RWPE2 (cell line): ENCODE results near the gene EIF5A.

Source experiments
- ATAC-seq: fragments of 200-7000 bp; cut with Tn5 transposase; 3 replicates; pipeline ENCODE4 v1.9.1; 2021; ENCODE audit warnings: low read depth
- DNase-seq: peaks from one replicate; pipeline ENCODE4 v3.0.0-alpha.2; 2020; ENCODE audit warnings: low spot score
- H3K27ac ChIP-seq: fragments of 450-650 bp; 2 replicates; pipeline ENCODE4 v1.5.1; 2017; ENCODE audit warnings: mild to moderate bottlenecking; ENCODE audit not compliant: poor library complexity, severe bottlenecking
- H3K27me3 ChIP-seq: fragments of 250-450 bp; sonication (Bioruptor Pico); 2 replicates; pipeline ENCODE4 v1.5.1; 2021; ENCODE audit warnings: mild to moderate bottlenecking, moderate library complexity; ENCODE audit not compliant: insufficient read depth, poor library complexity, severe bottlenecking
- H3K36me3 ChIP-seq: fragments of 250-450 bp; sonication (Bioruptor Pico); 2 replicates; pipeline ENCODE4 v1.5.1; 2020; ENCODE audit warnings: low read depth, mild to moderate bottlenecking, moderate library complexity
- H3K4me1 ChIP-seq: fragments of 250-450 bp; sonication (Bioruptor Pico); 2 replicates; pipeline ENCODE4 v1.5.1; 2021; ENCODE audit warnings: mild to moderate bottlenecking, moderate library complexity; ENCODE audit not compliant: insufficient read depth, poor library complexity, severe bottlenecking
- H3K4me3 ChIP-seq: fragments of 250-450 bp; sonication (Bioruptor Pico); 2 replicates; pipeline ENCODE4 v1.5.1; 2021; ENCODE audit warnings: mild to moderate bottlenecking, moderate library complexity; ENCODE audit not compliant: severe bottlenecking
- H3K9me3 ChIP-seq: fragments of 250-450 bp; sonication (Bioruptor Pico); 2 replicates; pipeline ENCODE4 v1.5.1; 2021; ENCODE audit warnings: mild to moderate bottlenecking, moderate library complexity; ENCODE audit not compliant: severe bottlenecking
- CTCF ChIP-seq: fragments of 450-650 bp; IDR thresholded peaks from one replicate; pipeline ENCODE4 v1.5.1; 2017; ENCODE audit warnings: mild to moderate bottlenecking, moderate library complexity; ENCODE audit not compliant: poor library complexity, severe bottlenecking

Gene EIF5A

GRCh38 chr17:7292729-7293128, 14.7 kb upstream of the EIF5A start:
- no peaks in the 10 kb centered on the region for H3K27me3 ChIP-seq
- no peaks in the 10 kb centered on the region for H3K36me3 ChIP-seq
- H3K4me1 ChIP-seq, result peaks cover 9% of the 10 kb centered on the region
- H3K27ac ChIP-seq, result peak overlapping the region; percentile 45
- no peak for ATAC-seq
- TF ChIP-seq CTCF, result no peak
- H3K9me3 ChIP-seq, result no peaks in the 10 kb centered on the region
- DNase-seq, result no peak
- H3K4me3 ChIP-seq, result no peak overlapping the region

GRCh38 chr17:7293159-7293558, 14.3 kb upstream of the EIF5A start:
- Histone ChIP-seq H3K27me3 (no peaks in the 10 kb centered on the region), H3K4me3 (no peak overlapping the region), H3K4me1 (peaks cover 9% of the 10 kb centered on the region), H3K9me3 (no peaks in the 10 kb centered on the region), H3K27ac (peak overlapping the region; percentile 45), H3K36me3 (no peaks in the 10 kb centered on the region)
- DNase-seq, result no peak
- no peak for ATAC-seq
- TF ChIP-seq CTCF, result no peak

GRCh38 chr17:7293816-7294613, 13.4 kb upstream of the EIF5A start:
- peak overlapping the region; percentile 39 for H3K4me3 ChIP-seq
- no peaks in the 10 kb centered on the region for H3K36me3 ChIP-seq
- TF ChIP-seq CTCF, result no peak
- ATAC-seq (peak; percentile 13; the same call in 2 of the 3 replicates), DNase-seq (no peak)
- peaks cover 9% of the 10 kb centered on the region for H3K4me1 ChIP-seq
- H3K27ac ChIP-seq, result peak overlapping the region; percentile 45
- H3K9me3 ChIP-seq, result no peaks in the 10 kb centered on the region
- H3K27me3 ChIP-seq, result no peaks in the 10 kb centered on the region

- Histone ChIP-seq H3K36me3 (no peaks in the 10 kb centered on the region), H3K4me3 (peak within 1 kb of the TSS; percentile 39), H3K9me3 (no peaks in the 10 kb centered on the region), H3K4me1 (peaks cover 9% of the 10 kb centered on the region), H3K27me3 (no peaks in the 10 kb centered on the region), H3K27ac (peak within 1 kb of the TSS; percentile 45)
- TF ChIP-seq CTCF, result no peak
- ATAC-seq (peak; percentile 85), DNase-seq (peak; percentile 90)
These were observed 12.7 kb upstream of the EIF5A start, which contains the start of gene YBX2 for GRCh38 chr17:7294614-7295153. YBX2 (minus strand) TSS chr17:7294639; CDS start chr17:7294500, 139 bp downstream.
